Esophagus squamous epithelium (tissue), 4 donors: Measurements from ENCODE around the gene CES2.

Experiments
- CTCF ChIP-seq, 6 experiments: fragments of 450-650 bp in 4 of 6; fragments of 200-600 bp in 2 of 6; sonication (generic) in 2 of 6; IDR thresholded peaks; one replicate each; pipeline ENCODE4 v1.5.1; 2016 to 2019; ENCODE audit warnings: antibody characterized with exemption in 6 of 6, mild to moderate bottlenecking in 4 of 6, moderate library complexity in 4 of 6
- POLR2A ChIP-seq, 4 donors: fragments of 450-650 bp; IDR thresholded peaks; one replicate each; pipeline ENCODE4 v1.6.1; 2017; ENCODE audit warnings: antibody characterized with exemption in 4 of 4, mild to moderate bottlenecking in 4 of 4, moderate library complexity in 3 of 4

GRCh38 chr16:66898933-66899309 lies 36.4 kb upstream of the CES2 start:
- TF ChIP-seq CTCF (IDR thresholded peaks at IDR 0.05) (no peak), POLR2A (IDR thresholded peaks at IDR 0.05) (no peak)
